Measurements from ENCODE around the gene SLC66A1. TPM values are rescaled to one million over a fixed set of nuclear protein-coding genes. Genes with fewer than 3 reads are reported as not detected.

Gene SLC66A1
- polyA plus RNA-seq, 2 donors: 8.6 to 8.9 TPM

DNA sequence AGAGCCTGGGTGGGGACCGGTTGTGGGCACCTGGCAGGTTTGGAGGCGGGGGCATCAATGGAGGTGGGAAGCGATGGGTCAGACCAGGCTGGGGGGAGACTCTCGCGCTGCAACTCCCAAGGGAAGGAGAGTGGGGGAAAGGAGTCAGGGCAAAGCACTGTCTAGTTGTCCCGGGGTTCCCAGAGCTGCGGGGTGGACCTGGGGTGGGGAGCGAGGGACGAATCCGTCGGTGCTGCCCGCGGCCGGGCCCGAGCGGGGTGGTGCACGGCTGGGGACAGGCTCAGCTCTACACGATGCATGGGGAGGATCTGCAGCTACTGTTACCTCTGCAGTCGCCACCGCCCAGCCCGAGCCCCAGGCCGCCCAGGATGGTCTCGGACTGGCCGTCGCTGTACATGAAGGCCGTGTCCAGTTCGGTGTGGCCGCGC lies 609 bp upstream of the SLC66A1 start:
- Histone ChIP-seq H3K36me3 (ENCODE audit: control insufficient read depth in 2 of 2, insufficient read depth in 2 of 2, low read length in 1 of 2) (peaks cover 3 to 13% of the 10 kb centered on the region in 2 donors), H3K9me3 (ENCODE audit: control insufficient read depth in 2 of 2, insufficient read depth in 1 of 2, low read depth in 1 of 2, low read length in 1 of 2) (no peaks in the 10 kb centered on the region), H3K27ac (ENCODE audit: low read depth in 2 of 2, low read length in 1 of 2) (peak overlapping the region; percentile 50 to 71), H3K27me3 (ENCODE audit: control insufficient read depth in 1 of 2, insufficient read depth in 2 of 2, low read length in 2 of 2) (no peaks in the 10 kb centered on the region), H3K4me1 (ENCODE audit: control insufficient read depth in 2 of 2, insufficient read depth in 2 of 2, low read length in 1 of 2) (peaks cover 4 to 28% of the 10 kb centered on the region in 2 donors), H3K4me3 (ENCODE audit: low read depth in 1 of 2, low read length in 2 of 2) (peak overlapping the region; percentile 79 to 92)
- WGBS, 2 donors: 0 to 1% methylated on average over 24 to 29 of the region's 29 CpGs

DNA sequence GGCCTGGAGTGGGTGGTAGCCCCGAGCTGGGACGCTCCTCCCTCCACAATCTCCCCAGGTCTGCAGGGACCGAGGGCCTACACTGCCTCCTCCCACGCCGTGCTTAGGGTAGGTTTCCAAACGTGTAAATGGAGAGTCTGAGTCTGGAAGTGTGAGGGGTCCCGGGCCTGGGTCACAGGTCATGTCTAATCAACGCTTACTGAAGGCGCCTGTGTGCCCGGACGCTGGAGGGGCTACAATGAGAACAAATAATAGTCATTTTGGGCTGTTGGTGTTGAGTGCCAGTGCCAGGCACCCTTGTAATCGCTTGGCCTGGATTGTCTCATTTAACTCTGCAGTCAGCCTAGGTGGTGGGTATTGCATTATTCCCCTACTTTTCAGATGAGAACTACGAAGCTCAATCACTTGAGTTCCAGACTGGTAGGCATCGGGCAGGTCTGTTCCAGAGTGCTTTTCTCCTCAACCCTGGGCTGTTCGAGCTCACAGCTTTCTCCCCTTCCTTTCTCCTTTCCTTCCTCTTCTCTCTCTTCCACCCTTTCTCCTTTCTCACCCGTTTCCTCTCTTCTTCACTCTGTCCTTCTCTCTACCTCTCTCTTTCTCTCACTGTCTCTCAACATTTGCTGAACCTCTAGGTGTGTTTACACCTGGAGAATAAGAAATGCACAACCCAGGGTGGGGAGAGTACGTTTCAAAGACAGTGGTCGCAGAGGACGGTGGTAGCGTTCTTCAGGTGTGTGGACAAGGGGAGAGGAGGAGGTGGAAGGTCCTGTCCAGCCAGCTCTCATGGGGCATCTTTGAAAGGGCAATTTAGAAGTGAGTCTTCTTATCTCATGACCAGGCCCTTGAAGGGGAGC lies 883 bp downstream of the SLC66A1 start:
- Histone ChIP-seq H3K4me3 (ENCODE audit: low read depth in 1 of 2, low read length in 2 of 2) (peak overlapping the region; percentile 69 to 86), H3K4me1 (ENCODE audit: control insufficient read depth in 2 of 2, insufficient read depth in 2 of 2, low read length in 1 of 2) (peaks cover 4 to 26% of the 10 kb centered on the region in 2 donors), H3K27me3 (ENCODE audit: control insufficient read depth in 1 of 2, insufficient read depth in 2 of 2, low read length in 2 of 2) (no peaks in the 10 kb centered on the region), H3K36me3 (ENCODE audit: control insufficient read depth in 2 of 2, insufficient read depth in 2 of 2, low read length in 1 of 2) (peaks cover 3 to 8% of the 10 kb centered on the region in 2 donors), H3K9me3 (ENCODE audit: control insufficient read depth in 2 of 2, insufficient read depth in 1 of 2, low read depth in 1 of 2, low read length in 1 of 2) (no peaks in the 10 kb centered on the region), H3K27ac (ENCODE audit: low read depth in 2 of 2, low read length in 1 of 2) (peak overlapping the region; percentile 71 to 84)
- WGBS, 2 donors: 41 to 42% methylated on average over 20 of the region's 20 CpGs

DNA sequence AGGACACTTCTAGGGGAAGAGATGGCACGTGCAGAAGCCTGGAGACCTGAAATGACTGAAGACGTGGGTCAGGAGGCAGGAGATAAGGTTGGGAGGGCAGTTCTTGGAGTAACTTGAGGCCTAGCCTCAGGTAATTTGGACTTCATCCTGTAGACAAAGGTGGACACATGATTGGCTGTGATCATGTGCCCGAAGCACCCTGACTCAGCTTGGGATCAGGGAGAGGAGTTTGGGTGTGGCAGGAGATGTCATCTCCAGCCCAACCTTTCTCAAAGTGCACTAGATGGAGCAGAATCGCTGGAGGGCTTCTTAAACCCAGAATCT lies 1.5 kb downstream of the SLC66A1 start:
- Histone ChIP-seq H3K4me1 (ENCODE audit: control insufficient read depth in 2 of 2, insufficient read depth in 2 of 2, low read length in 1 of 2) (peaks cover 4 to 26% of the 10 kb centered on the region in 2 donors), H3K27ac (ENCODE audit: low read depth in 2 of 2, low read length in 1 of 2) (no peak overlapping the region), H3K9me3 (ENCODE audit: control insufficient read depth in 2 of 2, insufficient read depth in 1 of 2, low read depth in 1 of 2, low read length in 1 of 2) (no peaks in the 10 kb centered on the region), H3K4me3 (ENCODE audit: low read depth in 1 of 2, low read length in 2 of 2) (no peak overlapping the region), H3K27me3 (ENCODE audit: control insufficient read depth in 1 of 2, insufficient read depth in 2 of 2, low read length in 2 of 2) (no peaks in the 10 kb centered on the region), H3K36me3 (ENCODE audit: control insufficient read depth in 2 of 2, insufficient read depth in 2 of 2, low read length in 1 of 2) (peaks cover 0 to 6% of the 10 kb centered on the region in 2 donors)
- 73 to 85% methylated on average over 4 of the region's 4 CpGs for WGBS, 2 donors

DNA sequence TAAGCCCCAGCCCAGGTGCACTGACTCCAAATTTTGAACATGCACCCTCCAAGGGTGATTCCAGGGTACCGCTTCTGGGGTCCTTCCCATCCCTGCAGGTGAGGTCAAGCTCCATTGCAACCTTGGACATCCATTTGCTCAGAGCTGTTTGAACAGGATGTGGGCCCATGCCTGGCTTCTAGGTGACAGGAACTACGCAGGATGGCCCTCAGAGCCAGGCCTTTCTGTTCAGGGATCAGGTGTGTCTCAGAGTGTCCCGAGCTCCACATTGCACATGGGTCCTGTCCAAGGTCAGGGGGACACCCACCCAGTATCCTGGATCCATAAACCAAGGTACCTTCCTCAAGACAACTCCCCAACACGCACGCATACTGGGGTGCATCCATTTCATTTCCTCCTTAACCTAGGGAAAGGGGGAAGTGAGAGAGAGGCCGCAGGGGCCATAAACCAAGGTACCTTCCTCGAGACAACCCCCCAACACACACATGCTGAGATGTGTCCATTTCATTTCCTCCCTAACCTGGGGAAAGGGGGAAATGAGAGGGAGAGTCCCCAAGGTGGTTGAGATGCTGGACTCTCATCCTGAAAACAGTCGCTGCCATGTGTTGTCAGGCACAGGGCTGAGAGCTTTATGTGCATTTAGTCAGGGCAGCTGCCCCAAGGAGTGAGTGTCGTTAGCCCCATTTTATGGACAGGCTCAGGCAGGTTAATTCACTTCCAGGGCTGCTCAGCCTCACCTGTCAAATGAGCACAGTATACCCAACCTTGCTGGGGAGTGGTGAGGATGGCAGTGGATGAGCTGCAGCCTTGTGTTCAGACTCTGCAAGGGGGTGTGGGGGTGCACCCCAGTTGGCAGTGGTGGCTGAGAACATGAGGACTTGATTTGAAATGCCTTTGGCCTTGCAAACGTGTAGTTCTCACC lies 2.1 kb downstream of the SLC66A1 start:
- Histone ChIP-seq H3K9me3 (ENCODE audit: control insufficient read depth in 2 of 2, insufficient read depth in 1 of 2, low read depth in 1 of 2, low read length in 1 of 2) (no peaks in the 10 kb centered on the region), H3K36me3 (ENCODE audit: control insufficient read depth in 2 of 2, insufficient read depth in 2 of 2, low read length in 1 of 2) (peaks cover 0 to 6% of the 10 kb centered on the region in 2 donors), H3K27ac (ENCODE audit: low read depth in 2 of 2, low read length in 1 of 2) (no peak overlapping the region), H3K4me1 (ENCODE audit: control insufficient read depth in 2 of 2, insufficient read depth in 2 of 2, low read length in 1 of 2) (peaks cover 4 to 26% of the 10 kb centered on the region in 2 donors), H3K4me3 (ENCODE audit: low read depth in 1 of 2, low read length in 2 of 2) (no peak overlapping the region), H3K27me3 (ENCODE audit: control insufficient read depth in 1 of 2, insufficient read depth in 2 of 2, low read length in 2 of 2) (no peaks in the 10 kb centered on the region)
- 79 to 85% methylated on average over 10 of the region's 10 CpGs for WGBS, 2 donors

DNA sequence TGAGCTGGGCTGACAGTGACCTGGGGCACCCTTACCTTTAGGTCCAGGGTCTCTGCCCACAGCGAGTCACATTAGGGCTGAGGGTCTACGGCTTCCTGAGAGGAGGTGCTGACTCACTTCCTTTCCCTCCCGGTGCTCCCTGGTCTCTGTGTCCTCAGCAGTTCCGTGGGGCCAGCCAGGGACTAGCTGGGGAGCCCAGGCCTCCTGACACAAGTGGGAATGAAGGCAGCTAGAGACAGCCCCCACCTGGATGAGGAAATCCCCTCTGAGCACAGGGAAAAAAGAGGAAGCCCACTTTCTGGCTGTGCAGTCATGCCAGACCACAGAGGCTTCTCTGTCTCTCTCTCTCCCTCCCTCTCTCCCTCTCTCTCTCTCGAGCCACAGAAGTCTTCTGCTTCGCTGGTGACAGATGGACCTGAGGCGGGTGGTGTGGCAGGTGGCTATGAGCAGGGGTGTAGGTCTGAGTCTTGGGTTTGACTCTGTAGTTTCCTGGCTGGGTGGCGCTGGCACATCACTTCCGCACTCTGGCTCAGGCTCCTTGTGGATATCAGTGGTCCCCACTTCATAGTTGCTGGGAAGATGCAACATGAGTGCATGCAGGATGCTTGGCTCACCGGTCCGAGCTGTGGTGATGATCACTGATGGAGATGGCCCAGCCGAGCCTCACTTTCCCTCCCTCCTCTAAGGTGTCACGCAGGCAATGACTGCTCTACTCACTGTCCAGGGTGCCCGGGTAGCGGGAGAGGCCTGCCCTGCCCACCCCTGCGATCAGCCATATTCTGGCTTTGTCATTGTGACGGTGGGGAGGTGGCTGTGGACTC lies 3.5 kb downstream of the SLC66A1 start:
- Histone ChIP-seq H3K9me3 (ENCODE audit: control insufficient read depth in 2 of 2, insufficient read depth in 1 of 2, low read depth in 1 of 2, low read length in 1 of 2) (no peaks in the 10 kb centered on the region), H3K4me3 (ENCODE audit: low read depth in 1 of 2, low read length in 2 of 2) (no peak overlapping the region), H3K4me1 (ENCODE audit: control insufficient read depth in 2 of 2, insufficient read depth in 2 of 2, low read length in 1 of 2) (peaks cover 4 to 25% of the 10 kb centered on the region in 2 donors), H3K36me3 (ENCODE audit: control insufficient read depth in 2 of 2, insufficient read depth in 2 of 2, low read length in 1 of 2) (peaks cover 0 to 6% of the 10 kb centered on the region in 2 donors), H3K27ac (ENCODE audit: low read depth in 2 of 2, low read length in 1 of 2) (no peak overlapping the region), H3K27me3 (ENCODE audit: control insufficient read depth in 1 of 2, insufficient read depth in 2 of 2, low read length in 2 of 2) (no peaks in the 10 kb centered on the region)
- WGBS, 2 donors: 70 to 79% methylated on average over 16 to 17 of the region's 17 CpGs

DNA sequence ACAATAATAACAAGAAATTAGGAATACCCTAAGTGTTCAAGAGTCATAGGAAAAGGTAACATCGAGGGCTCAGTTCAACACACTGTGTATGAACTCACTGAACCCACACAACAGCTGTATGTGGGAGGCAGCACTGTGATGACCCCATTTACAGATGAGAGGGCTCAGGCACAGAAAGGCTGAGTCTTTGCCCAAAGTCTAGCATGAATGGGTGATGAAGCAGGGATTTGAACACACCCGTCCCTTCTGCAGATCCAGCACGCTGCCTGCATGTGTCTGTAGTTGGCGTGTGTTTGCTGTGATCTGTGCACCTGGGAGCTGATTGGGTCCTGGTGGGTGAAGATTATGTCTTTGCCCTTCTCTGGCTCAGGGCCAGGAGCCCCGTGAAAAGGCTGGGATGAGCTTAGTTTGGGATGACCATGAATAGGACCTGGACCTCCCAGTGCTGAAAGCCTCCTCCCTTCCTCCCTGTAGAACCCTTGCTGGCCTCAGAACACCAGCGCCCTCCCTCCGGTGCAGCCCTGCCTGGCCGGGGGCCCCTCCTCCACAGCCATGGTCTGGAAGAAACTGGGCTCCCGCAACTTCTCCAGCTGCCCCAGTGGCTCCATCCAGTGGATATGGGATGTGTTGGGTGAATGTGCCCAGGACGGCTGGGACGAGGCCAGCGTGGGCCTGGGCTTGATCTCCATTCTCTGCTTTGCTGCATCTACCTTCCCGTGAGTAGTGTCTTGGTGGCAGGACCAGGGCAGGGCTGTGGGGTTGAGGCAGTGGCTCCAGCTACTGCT lies 5.2 kb downstream of the SLC66A1 start:
- Histone ChIP-seq H3K4me1 (ENCODE audit: control insufficient read depth in 2 of 2, insufficient read depth in 2 of 2, low read length in 1 of 2) (peaks cover 4 to 22% of the 10 kb centered on the region in 2 donors), H3K4me3 (ENCODE audit: low read depth in 1 of 2, low read length in 2 of 2) (no peak overlapping the region), H3K9me3 (ENCODE audit: control insufficient read depth in 2 of 2, insufficient read depth in 1 of 2, low read depth in 1 of 2, low read length in 1 of 2) (no peaks in the 10 kb centered on the region), H3K27me3 (ENCODE audit: control insufficient read depth in 1 of 2, insufficient read depth in 2 of 2, low read length in 2 of 2) (no peaks in the 10 kb centered on the region), H3K36me3 (ENCODE audit: control insufficient read depth in 2 of 2, insufficient read depth in 2 of 2, low read length in 1 of 2) (peaks cover 0 to 7% of the 10 kb centered on the region in 2 donors), H3K27ac (ENCODE audit: low read depth in 2 of 2, low read length in 1 of 2) (no peak overlapping the region)
- WGBS, 2 donors: 84% methylated on average over 11 to 13 of the region's 13 CpGs

DNA sequence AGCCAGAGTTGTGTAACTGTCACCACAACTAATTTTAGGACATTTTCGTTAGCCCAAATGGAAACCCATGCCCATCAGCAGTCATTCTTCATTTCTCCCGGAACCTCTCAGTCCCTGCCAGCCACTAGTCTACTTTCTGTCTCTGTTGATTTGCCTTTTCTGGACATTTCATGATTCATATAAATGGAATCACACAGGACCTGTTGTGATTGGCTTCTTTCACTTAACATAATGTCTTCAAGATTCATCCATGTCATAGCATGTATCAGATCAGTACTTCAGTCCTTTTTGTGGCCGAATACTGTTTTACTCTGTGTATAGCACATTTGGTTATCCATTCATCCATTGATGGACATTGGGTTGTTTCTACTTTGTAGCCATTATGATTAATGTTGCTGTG lies 7.1 kb downstream of the SLC66A1 start:
- Histone ChIP-seq H3K4me1 (ENCODE audit: control insufficient read depth in 2 of 2, insufficient read depth in 2 of 2, low read length in 1 of 2) (peaks cover 0 to 6% of the 10 kb centered on the region in 2 donors), H3K27me3 (ENCODE audit: control insufficient read depth in 1 of 2, insufficient read depth in 2 of 2, low read length in 2 of 2) (no peaks in the 10 kb centered on the region), H3K36me3 (ENCODE audit: control insufficient read depth in 2 of 2, insufficient read depth in 2 of 2, low read length in 1 of 2) (peaks cover 4 to 14% of the 10 kb centered on the region in 2 donors), H3K4me3 (ENCODE audit: low read depth in 1 of 2, low read length in 2 of 2) (no peak overlapping the region), H3K9me3 (ENCODE audit: control insufficient read depth in 2 of 2, insufficient read depth in 1 of 2, low read depth in 1 of 2, low read length in 1 of 2) (no peaks in the 10 kb centered on the region), H3K27ac (ENCODE audit: low read depth in 2 of 2, low read length in 1 of 2) (no peak overlapping the region)
- WGBS, 2 donors: 87 to 92% methylated on average over 3 of the region's 3 CpGs

DNA sequence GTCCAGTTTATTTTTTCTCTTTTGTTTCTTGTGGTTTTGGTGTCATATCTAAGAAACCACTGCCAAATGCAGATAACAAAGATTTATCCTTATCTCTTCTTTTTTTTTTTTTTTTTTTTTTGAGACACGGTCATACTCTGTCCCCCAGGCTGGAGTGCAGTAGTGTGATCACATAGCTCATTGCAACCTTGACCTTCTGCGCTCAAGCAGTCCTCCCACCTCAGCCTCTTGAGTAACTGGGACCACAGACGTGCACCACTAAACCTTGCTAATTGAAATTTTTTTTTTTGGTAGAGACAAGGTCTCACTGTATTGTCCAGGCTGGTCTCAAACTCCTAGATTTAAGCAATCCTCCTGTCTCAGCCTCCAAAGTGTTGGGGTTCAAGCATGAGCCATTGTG lies 8.9 kb downstream of the SLC66A1 start:
- H3K27ac ChIP-seq (ENCODE audit: low read depth in 2 of 2, low read length in 1 of 2): no peak overlapping the region

More for the DNA sequence above, 8.9 kb downstream of the SLC66A1 start:
- Histone ChIP-seq H3K9me3 (ENCODE audit: control insufficient read depth in 2 of 2, insufficient read depth in 1 of 2, low read depth in 1 of 2, low read length in 1 of 2) (no peaks in the 10 kb centered on the region), H3K27me3 (ENCODE audit: control insufficient read depth in 1 of 2, insufficient read depth in 2 of 2, low read length in 2 of 2) (no peaks in the 10 kb centered on the region), H3K4me3 (ENCODE audit: low read depth in 1 of 2, low read length in 2 of 2) (no peak overlapping the region), H3K4me1 (ENCODE audit: control insufficient read depth in 2 of 2, insufficient read depth in 2 of 2, low read length in 1 of 2) (no peaks in the 10 kb centered on the region), H3K36me3 (ENCODE audit: control insufficient read depth in 2 of 2, insufficient read depth in 2 of 2, low read length in 1 of 2) (peaks cover 13 to 27% of the 10 kb centered on the region in 2 donors)
- 90 to 94% methylated on average over 2 to 3 of the region's 3 CpGs for WGBS, 2 donors

All from esophagus (tissue), 2 donors.